Small intestine (tissue), 7 donors: ENCODE data around the gene DNER. TPM values are rescaled to one million over a fixed set of nuclear protein-coding genes. Genes with fewer than 3 reads are reported as not detected.

ENCODE experiments used
- DNase-seq, 2 donors: peaks; one replicate each; pipeline versions ENCODE4 v3.0.0 to v3.0.0-alpha.2; 2013
- FAIRE-seq: peaks from 2 replicates; lab custom pipeline; 2012; peaks lifted over from hg19 to GRCh38; lab: Jason Lieb, UNC
- H3K27ac ChIP-seq, 3 donors: one replicate each; pipeline ENCODE4 v1.5.1; 2013; ENCODE audit warnings: low read length in 2 of 3, mild to moderate bottlenecking in 2 of 3, control low read depth in 1 of 3, inconsistent platforms in 1 of 3, low read depth in 1 of 3, moderate library complexity in 1 of 3
- H3K27me3 ChIP-seq, 3 donors: one replicate each; pipeline ENCODE4 v1.6.1; 2013; ENCODE audit warnings: low read length in 3 of 3, inconsistent platforms in 1 of 3; ENCODE audit not compliant: control insufficient read depth in 3 of 3, insufficient read depth in 3 of 3
- H3K36me3 ChIP-seq, 3 donors: one replicate each; pipeline ENCODE4 v1.6.1; 2013; ENCODE audit warnings: low read length in 3 of 3, inconsistent platforms in 1 of 3, low read depth in 1 of 3, mild to moderate bottlenecking in 1 of 3, moderate library complexity in 1 of 3; ENCODE audit not compliant: control insufficient read depth in 3 of 3, insufficient read depth in 2 of 3
- H3K4me1 ChIP-seq, 3 donors: one replicate each; pipeline ENCODE4 v1.6.1; 2013; ENCODE audit warnings: low read length in 2 of 3, inconsistent platforms in 1 of 3, low read depth in 1 of 3, mild to moderate bottlenecking in 1 of 3, moderate library complexity in 1 of 3; ENCODE audit not compliant: control insufficient read depth in 3 of 3, insufficient read depth in 2 of 3
- H3K4me3 ChIP-seq, 3 donors: one replicate each; pipeline ENCODE4 v1.5.1; 2013; ENCODE audit warnings: low read length in 3 of 3, control low read depth in 1 of 3, inconsistent platforms in 1 of 3, low read depth in 1 of 3, mild to moderate bottlenecking in 1 of 3, moderate library complexity in 1 of 3
- H3K9me3 ChIP-seq, 2 donors: one replicate each; pipeline ENCODE4 v1.6.1; 2013; ENCODE audit warnings: low read depth in 1 of 2, low read length in 1 of 2; ENCODE audit not compliant: control insufficient read depth in 2 of 2, insufficient read depth in 1 of 2
- WGBS, 3 donors: extraction: QIAGEN DNeasy Blood & Tissue Kit; methylation state at CpG; one replicate each; pipeline ENCODE4 v1.1.7; 2013; 5-methylcytosine and 5-hydroxymethylcytosine counted together
- polyA plus RNA-seq, 4 donors: library from polyadenylated mRNA; stranded (reverse) in 3 of 4; unstranded in 1 of 4; fragments of 200-250 nt in 3 of 4; fragments of 120-200 nt in 1 of 4; gene quantifications; one replicate each; pipeline versions ENCODE4 v1.2.1 to v1.2.3, GENCODE V29; 2013
- donor health status: healthy with polysubstance abuse.
- donor health status: control.
- donor health status: control.
- donor health status: Bipolar disorder and iron deficiency.
- donor health status: healthy.

Gene DNER
- polyA plus RNA-seq, 4 donors = 0.99 to 2.4 TPM; not detected in 2

GRCh38 chr2:229673676-229674075 lies 40.7 kb downstream of the DNER start:
- no peaks in the 10 kb centered on the region for H3K9me3 ChIP-seq
- no peaks in the 10 kb centered on the region for H3K4me1 ChIP-seq
- WGBS, 3 donors = 85 to 86% (median 85%) methylated on average over 5 of the region's 5 CpGs
- no peaks in the 10 kb centered on the region for H3K36me3 ChIP-seq
- H3K27me3 ChIP-seq = peaks cover 0 to 4% (median 2%) of the 10 kb centered on the region in 3 donors
- FAIRE-seq = no peak
- H3K4me3 ChIP-seq = no peak overlapping the region
- DNase-seq = no peak
- H3K27ac ChIP-seq = no peak overlapping the region

GRCh38 chr2:229672021-229672420 lies 42.3 kb downstream of the DNER start:
- DNase-seq = no peak
- FAIRE-seq = no peak
- no peak overlapping the region for H3K27ac ChIP-seq
- WGBS, 3 donors = 57 to 73% (median 59%) methylated on average over 8 of the region's 8 CpGs
- peaks cover 0 to 4% (median 0%) of the 10 kb centered on the region in 3 donors for H3K27me3 ChIP-seq
- no peak overlapping the region for H3K4me3 ChIP-seq
- H3K36me3 ChIP-seq = no peaks in the 10 kb centered on the region
- H3K9me3 ChIP-seq = no peaks in the 10 kb centered on the region
- H3K4me1 ChIP-seq = no peaks in the 10 kb centered on the region

- WGBS, 3 donors = 55 to 67% (median 57%) methylated on average over 3 of the region's 3 CpGs
- H3K27me3 ChIP-seq = peaks cover 0 to 4% (median 0%) of the 10 kb centered on the region in 3 donors
- FAIRE-seq (no peak), DNase-seq (no peak)
- no peak overlapping the region for H3K4me3 ChIP-seq
- H3K27ac ChIP-seq = no peak overlapping the region
- H3K9me3 ChIP-seq = no peaks in the 10 kb centered on the region
- H3K36me3 ChIP-seq = no peaks in the 10 kb centered on the region
- H3K4me1 ChIP-seq = no peaks in the 10 kb centered on the region
Observed at GRCh38 chr2:229669841-229670240, 44.5 kb downstream of the DNER start.

- WGBS, 3 donors = 85 to 87% (median 87%) methylated on average over 3 of the region's 3 CpGs
- Histone ChIP-seq H3K27me3 (peaks cover 0 to 4% (median 0%) of the 10 kb centered on the region in 3 donors), H3K36me3 (no peaks in the 10 kb centered on the region), H3K9me3 (no peaks in the 10 kb centered on the region), H3K4me1 (no peaks in the 10 kb centered on the region), H3K4me3 (no peak overlapping the region), H3K27ac (no peak overlapping the region)
- DNase-seq (no peak), FAIRE-seq (no peak)
Observed at GRCh38 chr2:229666811-229667210, 47.5 kb downstream of the DNER start.

- no peak for FAIRE-seq
- 26 to 45% (median 36%) methylated on average over 1 of the region's 1 CpG for WGBS, 3 donors
Observed at GRCh38 chr2:229665158-229665557, 49.2 kb downstream of the DNER start.

GRCh38 chr2:229661478-229661877 lies 52.9 kb downstream of the DNER start:
- Histone ChIP-seq H3K27ac (no peak overlapping the region), H3K4me1 (no peaks in the 10 kb centered on the region), H3K9me3 (no peaks in the 10 kb centered on the region), H3K36me3 (no peaks in the 10 kb centered on the region), H3K4me3 (no peak overlapping the region), H3K27me3 (no peaks in the 10 kb centered on the region)
- FAIRE-seq (no peak), DNase-seq (no peak)
- WGBS, 3 donors = 90 to 94% (median 91%) methylated on average over 3 of the region's 3 CpGs

More at GRCh38 chr2:229665158-229665557, 49.2 kb downstream of the DNER start:
- H3K27ac ChIP-seq = no peak overlapping the region
- H3K4me1 ChIP-seq = no peaks in the 10 kb centered on the region
- DNase-seq = no peak
- H3K27me3 ChIP-seq = no peaks in the 10 kb centered on the region
- H3K9me3 ChIP-seq = no peaks in the 10 kb centered on the region
- H3K36me3 ChIP-seq = no peaks in the 10 kb centered on the region
- H3K4me3 ChIP-seq = no peak overlapping the region

GRCh38 chr2:229660951-229661350 lies 53.4 kb downstream of the DNER start:
- Histone ChIP-seq H3K9me3 (no peaks in the 10 kb centered on the region), H3K4me3 (no peak overlapping the region), H3K4me1 (no peaks in the 10 kb centered on the region), H3K27ac (no peak overlapping the region), H3K27me3 (no peaks in the 10 kb centered on the region), H3K36me3 (no peaks in the 10 kb centered on the region)
- FAIRE-seq (no peak), DNase-seq (no peak)

GRCh38 chr2:229660391-229660790 lies 54.0 kb downstream of the DNER start:
- H3K9me3 ChIP-seq = no peaks in the 10 kb centered on the region
- FAIRE-seq = no peak

GRCh38 chr2:229658004-229658403 lies 56.4 kb downstream of the DNER start:
- Histone ChIP-seq H3K36me3 (no peaks in the 10 kb centered on the region), H3K4me3 (no peak overlapping the region), H3K9me3 (peaks cover 0 to under 1% of the 10 kb centered on the region in 2 donors), H3K27ac (no peak overlapping the region), H3K4me1 (no peaks in the 10 kb centered on the region), H3K27me3 (no peaks in the 10 kb centered on the region)
- DNase-seq (no peak), FAIRE-seq (no peak)
- 52 to 73% (median 62%) methylated on average over 4 of the region's 4 CpGs for WGBS, 3 donors

More at GRCh38 chr2:229660391-229660790, 54.0 kb downstream of the DNER start:
- no peaks in the 10 kb centered on the region for H3K36me3 ChIP-seq
- no peaks in the 10 kb centered on the region for H3K4me1 ChIP-seq
- no peak overlapping the region for H3K27ac ChIP-seq
- DNase-seq = no peak
- H3K27me3 ChIP-seq = no peaks in the 10 kb centered on the region
- H3K4me3 ChIP-seq = no peak overlapping the region
